H1 (cell line): ENCODE measurements around the gene DSG2. TPM values are rescaled to one million over a fixed set of nuclear protein-coding genes. Genes with fewer than 3 reads are reported as not detected.

ENCODE experiments used
- CTCF ChIA-PET: fragments of 300-600 bp; sonication (Branson Sonifier 250); formaldehyde crosslinking; loops from one replicate; lab custom pipeline; 2021; ENCODE audit not compliant: partially characterized antibody; lab: Charles Lee
- POLR2A ChIA-PET: fragments of 300-600 bp; sonication (Branson Sonifier 250); formaldehyde crosslinking; loops from one replicate; lab custom pipeline; 2021; ENCODE audit warnings: inconsistent platforms; ENCODE audit not compliant: partially characterized antibody; lab: Charles Lee
- DNase-seq, 2 experiments: peaks; one replicate each; pipeline versions ENCODE4 v3.0.0 to v3.0.0-alpha.2; 2010 to 2022; ENCODE audit warnings: low spot score in 2 of 2, low read depth in 1 of 2, mixed read lengths in 1 of 2
- FAIRE-seq: peaks from 2 replicates; lab custom pipeline; 2011; peaks lifted over from hg19 to GRCh38; lab: Jason Lieb, UNC
- H2AFZ ChIP-seq: 2 replicates; pipeline ENCODE4 v1.8.1; 2012; ENCODE audit warnings: low read length, inconsistent platforms
- H2AK5ac ChIP-seq: 2 replicates; pipeline ENCODE4 v1.6.1; 2013; ENCODE audit warnings: low read depth, low read length
- H2BK120ac ChIP-seq: replicated peaks from 2 replicates; pipeline ENCODE3; 2013; ENCODE audit warnings: low read depth, low read length, inconsistent platforms
- H2BK12ac ChIP-seq: 2 replicates; pipeline ENCODE4 v1.6.1; 2013; ENCODE audit warnings: low read depth, low read length
- H2BK15ac ChIP-seq: 2 replicates; pipeline ENCODE4 v1.6.1; 2013; ENCODE audit warnings: low read length
- H2BK20ac ChIP-seq: 2 replicates; pipeline ENCODE4 v1.6.1; 2013; ENCODE audit warnings: low read length
- H2BK5ac ChIP-seq: 2 replicates; pipeline ENCODE4 v1.6.1; 2013; ENCODE audit warnings: low read depth, low read length
- H3K14ac ChIP-seq: 2 replicates; pipeline ENCODE4 v1.6.1; 2013; ENCODE audit warnings: inconsistent platforms; ENCODE audit not compliant: insufficient read length
- H3K18ac ChIP-seq: 2 replicates; pipeline ENCODE4 v1.6.1; 2013; ENCODE audit warnings: low read length; ENCODE audit errors: extremely low read depth
- H3K23ac ChIP-seq: 2 replicates; pipeline ENCODE4 v1.6.1; 2013; ENCODE audit warnings: inconsistent platforms; ENCODE audit not compliant: insufficient read length
- H3K23me2 ChIP-seq: 2 replicates; pipeline ENCODE4 v1.6.1; 2013; ENCODE audit warnings: low read depth, low read length
- H3K27ac ChIP-seq: 2 replicates; pipeline ENCODE4 v1.6.1; 2011; ENCODE audit warnings: low read depth, low read length, inconsistent platforms
- H3K27me3 ChIP-seq, 4 experiments: replicated peaks in 1 of 4; 1 replicate in 1 of 4; 2 replicates in 3 of 4; pipeline versions ENCODE4 v1.6.1 to v1.8.1; 2011 to 2013; ENCODE audit warnings: low read length in 3 of 4, mild to moderate bottlenecking in 3 of 4, inconsistent platforms in 2 of 4, mixed read lengths in 2 of 4, moderate library complexity in 1 of 4; ENCODE audit not compliant: control insufficient read depth in 3 of 4, insufficient read depth in 3 of 4; ENCODE audit errors: extremely low read depth in 1 of 4
- H3K36me3 ChIP-seq, 4 experiments: 2 replicates each; pipeline versions ENCODE4 v1.6.1 to v1.8.1; 2011 to 2013; ENCODE audit warnings: mild to moderate bottlenecking in 4 of 4, low read length in 3 of 4, moderate library complexity in 2 of 4, control low read depth in 1 of 4, inconsistent platforms in 1 of 4; ENCODE audit not compliant: insufficient read depth in 4 of 4, control insufficient read depth in 2 of 4
- H3K4ac ChIP-seq: replicated peaks from 2 replicates; pipeline ENCODE3; 2013; ENCODE audit warnings: low read length, low read depth, mixed read lengths, inconsistent platforms; ENCODE audit not compliant: insufficient read length
- H3K4me1 ChIP-seq, 4 experiments: replicated peaks in 1 of 4; 1 replicate in 1 of 4; 2 replicates in 3 of 4; pipeline versions ENCODE4 v1.6.1 to v1.8.1; 2011 to 2013; ENCODE audit warnings: low read length in 3 of 4, inconsistent platforms in 2 of 4, mixed read lengths in 1 of 4; ENCODE audit not compliant: insufficient read depth in 4 of 4, control insufficient read depth in 3 of 4
- H3K4me2 ChIP-seq, 2 experiments: 2 replicates each; pipeline versions ENCODE4 v1.6.1 to v1.8.1; 2011 to 2013; ENCODE audit warnings: low read depth in 2 of 2, low read length in 2 of 2, control low read depth in 1 of 2, inconsistent platforms in 1 of 2, mild to moderate bottlenecking in 1 of 2; ENCODE audit not compliant: insufficient read depth in 1 of 2
- H3K4me3 ChIP-seq, 4 experiments: fragments of 200-600, 300-600 bp in 1 of 4; sonication (generic), shearing (Covaris generic), sonication (Bioruptor Twin) in 1 of 4; 2 replicates each; pipeline versions ENCODE4 v1.5.1 to v1.8.1; 2011 to 2016; ENCODE audit warnings: low read length in 4 of 4, low read depth in 3 of 4, control low read depth in 2 of 4, inconsistent platforms in 2 of 4, mild to moderate bottlenecking in 2 of 4, mixed read lengths in 1 of 4, moderate library complexity in 1 of 4; ENCODE audit not compliant: insufficient read depth in 2 of 4; ENCODE audit errors: extremely low read depth in 1 of 4
- H3K56ac ChIP-seq: replicated peaks from 2 replicates; pipeline ENCODE3; 2013; ENCODE audit warnings: low read depth, mild to moderate bottlenecking, mixed read lengths, low read length, inconsistent platforms; ENCODE audit not compliant: insufficient read length
- H3K79me1 ChIP-seq: 2 replicates; pipeline ENCODE4 v1.6.1; 2013; ENCODE audit warnings: low read depth, low read length, control low read depth
- H3K79me2 ChIP-seq, 2 experiments: 2 replicates each; pipeline versions ENCODE4 v1.6.1 to v1.8.1; 2012 to 2013; ENCODE audit warnings: low read length in 2 of 2, mild to moderate bottlenecking in 2 of 2, inconsistent platforms in 1 of 2; ENCODE audit not compliant: insufficient read depth in 2 of 2, control insufficient read depth in 1 of 2
- H3K9ac ChIP-seq, 4 experiments: replicated peaks in 1 of 4; 1 replicate in 1 of 4; 2 replicates in 3 of 4; pipeline versions ENCODE4 v1.6.1 to v1.8.1; 2011 to 2013; ENCODE audit warnings: low read depth in 3 of 4, low read length in 3 of 4, control low read depth in 2 of 4, mild to moderate bottlenecking in 2 of 4, moderate library complexity in 2 of 4, inconsistent platforms in 1 of 4; ENCODE audit errors: extremely low read depth in 1 of 4
- H3K9me3 ChIP-seq, 2 experiments: 2 replicates each; pipeline versions ENCODE4 v1.6.1 to v1.8.1; 2012 to 2013; ENCODE audit warnings: mild to moderate bottlenecking in 2 of 2, moderate library complexity in 2 of 2, control low read depth in 1 of 2, inconsistent platforms in 1 of 2, low read depth in 1 of 2, low read length in 1 of 2, mixed read lengths in 1 of 2; ENCODE audit not compliant: insufficient read depth in 2 of 2
- H4K20me1 ChIP-seq, 2 experiments: replicated peaks in 1 of 2; 2 replicates each; pipeline versions ENCODE3 to v1.8.1; 2011 to 2013; ENCODE audit warnings: inconsistent platforms in 2 of 2, low read length in 2 of 2, mild to moderate bottlenecking in 1 of 2; ENCODE audit not compliant: insufficient read depth in 2 of 2, control insufficient read depth in 1 of 2
- H4K5ac ChIP-seq: 2 replicates; pipeline ENCODE4 v1.6.1; 2013; ENCODE audit warnings: low read length, low read depth, mixed read lengths, inconsistent platforms; ENCODE audit not compliant: insufficient read length
- H4K8ac ChIP-seq: 2 replicates; pipeline ENCODE4 v1.8.0; 2013; ENCODE audit warnings: mild to moderate bottlenecking, moderate library complexity, low read length, inconsistent platforms; ENCODE audit not compliant: insufficient read depth; ENCODE audit errors: extremely low read depth
- H4K91ac ChIP-seq: replicated peaks from 2 replicates; pipeline ENCODE3; 2013; ENCODE audit warnings: low read length, mixed read lengths, inconsistent platforms; ENCODE audit not compliant: insufficient read length
- CEBPB ChIP-seq: IDR thresholded peaks from 2 replicates; pipeline ENCODE4 v1.6.1; 2012; ENCODE audit warnings: low read depth, low read length
- CHD1 ChIP-seq: IDR thresholded peaks from 2 replicates; pipeline ENCODE4 v1.6.1; 2012; ENCODE audit warnings: low read depth, low read length, improper control_type of control experiment
- CTBP2 ChIP-seq: IDR thresholded peaks from 2 replicates; pipeline ENCODE4 v1.7.0; 2011; ENCODE audit warnings: borderline replicate concordance, mild to moderate bottlenecking, moderate library complexity, mixed read lengths, low read length; ENCODE audit not compliant: insufficient read depth, insufficient read length
- JUN ChIP-seq: IDR thresholded peaks from 2 replicates; pipeline ENCODE4 v1.6.1; 2011; ENCODE audit warnings: low read depth, mild to moderate bottlenecking, improper control_type of control experiment, low read length
- POU5F1 ChIP-seq: IDR thresholded peaks from 2 replicates; pipeline ENCODE4 v1.6.1; 2011; ENCODE audit warnings: low read depth, mild to moderate bottlenecking, low read length, moderate library complexity
- SAP30 ChIP-seq: fragments of 300-600 bp; sonication (generic); IDR thresholded peaks from 2 replicates; pipeline ENCODE4 v1.7.1; 2012; ENCODE audit warnings: low read length, moderate library complexity, mild to moderate bottlenecking, inconsistent platforms; ENCODE audit not compliant: insufficient read depth, insufficient replicate concordance
- TAF7 ChIP-seq: optimal IDR thresholded peaks from 2 replicates; pipeline ENCODE3; 2011; ENCODE audit warnings: low read depth, mild to moderate bottlenecking, inconsistent platforms, low read length, moderate library complexity, borderline replicate concordance
- TBP ChIP-seq: IDR thresholded peaks from 2 replicates; pipeline ENCODE4 v1.6.1; 2011; ENCODE audit warnings: low read depth, low read length, improper control_type of control experiment
- USF2 ChIP-seq: IDR thresholded peaks from 2 replicates; pipeline ENCODE4 v1.6.1; 2011; ENCODE audit warnings: low read length, improper control_type of control experiment
- YY1 ChIP-seq: IDR thresholded peaks from 2 replicates; pipeline ENCODE4 v1.6.1; 2011; ENCODE audit warnings: low read depth, mild to moderate bottlenecking, low read length
- WGBS, 2 experiments: shearing (Covaris generic) in 1 of 2; methylation state at CpG; one replicate each; pipeline versions ENCODE4 v1.1.6 to v1.1.7; 2013 to 2015; ENCODE audit warnings: low lambda C conversion rate in 2 of 2, mixed read lengths in 2 of 2, inconsistent platforms in 1 of 2, low coverage in 1 of 2, missing lambda C conversion rate in 1 of 2; ENCODE audit not compliant: insufficient replicate concordance in 2 of 2, insufficient coverage in 1 of 2, insufficient read length in 1 of 2; ENCODE audit errors: extremely low coverage in 1 of 2, missing lambda C conversion rate in 1 of 2; 5-methylcytosine and 5-hydroxymethylcytosine counted together
- polyA plus RNA-seq, 7 experiments: library from polyadenylated mRNA; depleted of rRNA in 3 of 7; stranded (reverse) in 5 of 7; unstranded in 2 of 7; fragments of >200 nt in 5 of 7; fragments of 200-250 nt in 2 of 7; gene quantifications; 1 replicate in 5 of 7; 2 replicates in 1 of 7; 4 replicates in 1 of 7; pipeline versions ENCODE4 v1.2.1 to v1.2.3, GENCODE V29; 2011 to 2013; ENCODE audit warnings: missing spikeins in 2 of 7, mixed read lengths in 2 of 7
- total RNA-seq: library from RNA; stranded (reverse); fragmentation: NEBNext Ultra II Directional; extraction: Animal tissue kit (Norgen Biotek cat#: 25700); gene quantifications from 2 replicates; pipeline ENCODE4 v1.2.1, GENCODE V29; 2021

The DSG2 gene
- total and polyA plus RNA-seq, 2 of the 8 experiments (the other 6 are each of a cell fraction or from before 2014, with no cell fraction given): 60.1 to 144 TPM

GRCh38 chr18:31591628-31592027, 93.7 kb downstream of the DSG2 start, which contains the start of gene TTR:
TTR (plus strand) TSS chr18:31591877; CDS start chr18:31591903, 26 bp downstream.
- no peak within 1 kb of the TSS for H3K4me3 ChIP-seq
- no peak within 1 kb of the TSS for H2BK12ac ChIP-seq
- ChIA-PET CTCF (interaction anchor here (0.9 to 1.2 kb wide), 3 partner anchors 41 to 385 kb away, joined by 3 read pairs; no protein-coding TSS in a partner anchor), POLR2A (no interaction called here)
- no peak within 1 kb of the TSS for H3K27ac ChIP-seq
- DNase-seq: no peak
- H3K79me2 ChIP-seq: no peaks in the 10 kb centered on the region
- H4K20me1 ChIP-seq: no peaks in the 10 kb centered on the region
- H3K27me3 ChIP-seq: no peaks in the 10 kb centered on the region
- no peak within 1 kb of the TSS for H3K18ac ChIP-seq
- no peak within 1 kb of the TSS for H2BK15ac ChIP-seq
- no peak within 1 kb of the TSS for H3K4ac ChIP-seq
- H3K56ac ChIP-seq: no peak within 1 kb of the TSS
- no peak within 1 kb of the TSS for H4K91ac ChIP-seq
- H2BK120ac ChIP-seq: no peak within 1 kb of the TSS
- no peaks in the 10 kb centered on the region for H3K9me3 ChIP-seq
- H2AFZ ChIP-seq: no peak within 1 kb of the TSS
- H2AK5ac ChIP-seq: no peak within 1 kb of the TSS
- FAIRE-seq: no peak
- H4K8ac ChIP-seq: no peak within 1 kb of the TSS
- no peak within 1 kb of the TSS for H2BK5ac ChIP-seq
- no peak for TF ChIP-seq CEBPB
- TF ChIP-seq YY1: no peak
- TF ChIP-seq USF2: no peak
- TF ChIP-seq TBP: no peak
- no peak for TF ChIP-seq JUN
- TF ChIP-seq TAF7: no peak
- TF ChIP-seq CHD1: no peak
- no peak for TF ChIP-seq POU5F1
- no peak for TF ChIP-seq CTBP2
- TF ChIP-seq SAP30: no peak
- H3K9ac ChIP-seq: no peak within 1 kb of the TSS
- no peak within 1 kb of the TSS for H2BK20ac ChIP-seq
- 87% methylated on average over 5 of the region's 5 CpGs; no CpG with 5 or more reads in 1 of the 2 experiments for WGBS, 2 experiments
- H3K4me2 ChIP-seq: no peak within 1 kb of the TSS
- no peaks in the 10 kb centered on the region for H3K4me1 ChIP-seq
- no peaks in the 10 kb centered on the region for H3K36me3 ChIP-seq
- no peak within 1 kb of the TSS for H3K23ac ChIP-seq
- H4K5ac ChIP-seq: no peak within 1 kb of the TSS
- H3K14ac ChIP-seq: no peak within 1 kb of the TSS
- no peaks in the 10 kb centered on the region for H3K23me2 ChIP-seq
- H3K79me1 ChIP-seq: no peaks in the 10 kb centered on the region
